GM23338 (cell line): ENCODE results near the gene GPR162. TPM values are rescaled to one million over a fixed set of nuclear protein-coding genes. Genes with fewer than 3 reads are reported as not detected.
A peak's percentile ranks its signal among the peaks of the same experiment; 100 is the strongest.

Source experiments
- ATAC-seq: fragments of 200-7000 bp; cut with Tn5 transposase; 3 replicates; pipeline ENCODE4 v1.9.1; 2020
- DNase-seq: peaks from one replicate; pipeline ENCODE4 v3.0.0-alpha.2; 2015; ENCODE audit warnings: low spot score
- H2AFZ ChIP-seq: fragments of 200-600 bp; sonication (generic); 2 replicates; pipeline ENCODE4 v1.8.0; 2016; ENCODE audit warnings: antibody characterized with exemption, mild to moderate bottlenecking, moderate library complexity
- H3F3A ChIP-seq: fragments of 200-600 bp; sonication (generic); replicated peaks from 2 replicates; pipeline ENCODE4 v1.8.0; 2017; ENCODE audit warnings: antibody characterized with exemption, mixed run types, low read depth
- H3K27ac ChIP-seq: fragments of 200-600 bp; sonication (generic); 2 replicates; pipeline ENCODE4 v1.6.1; 2016; ENCODE audit warnings: low read depth
- H3K27me3 ChIP-seq: fragments of 200-600 bp; sonication (generic); 2 replicates; pipeline ENCODE4 v1.8.0; 2016; ENCODE audit warnings: mild to moderate bottlenecking, mixed run types, moderate library complexity; ENCODE audit not compliant: insufficient read depth
- H3K36me3 ChIP-seq: fragments of 200-600 bp; sonication (generic); 2 replicates; pipeline ENCODE4 v1.8.0; 2016; ENCODE audit warnings: mild to moderate bottlenecking; ENCODE audit not compliant: insufficient read depth
- H3K4me1 ChIP-seq: fragments of 200-600 bp; sonication (generic); 2 replicates; pipeline ENCODE4 v1.8.0; 2016; ENCODE audit warnings: mild to moderate bottlenecking, moderate library complexity; ENCODE audit not compliant: insufficient read depth
- H3K4me2 ChIP-seq: fragments of 200-600 bp; sonication (generic); 2 replicates; pipeline ENCODE4 v1.7.1; 2017; ENCODE audit warnings: mixed run types
- H3K4me3 ChIP-seq: fragments of 200-600 bp; sonication (generic); 2 replicates; pipeline ENCODE4 v1.6.1; 2016; ENCODE audit warnings: mixed run types
- H3K79me2 ChIP-seq: fragments of 200-600 bp; sonication (generic); replicated peaks from 2 replicates; pipeline ENCODE4 v1.8.0; 2017; ENCODE audit warnings: mild to moderate bottlenecking; ENCODE audit not compliant: insufficient read depth
- H3K9me2 ChIP-seq: fragments of 200-600 bp; sonication (generic); 2 replicates; pipeline ENCODE4 v1.8.0; 2017; ENCODE audit not compliant: insufficient read depth
- H4K20me1 ChIP-seq: fragments of 200-600 bp; sonication (generic); replicated peaks from 2 replicates; pipeline ENCODE4 v1.8.0; 2017; ENCODE audit warnings: mild to moderate bottlenecking; ENCODE audit not compliant: insufficient read depth
- H3K27ac Mint-ChIP-seq: 2 replicates; pipeline ENCODE4 v1.8.0; 2020; ENCODE audit warnings: inconsistent platforms, mild to moderate bottlenecking, moderate library complexity, mixed read lengths
- H3K27me3 Mint-ChIP-seq: 3 replicates; pipeline ENCODE4 v1.8.0; 2022; ENCODE audit warnings: low read depth, mild to moderate bottlenecking, moderate library complexity, mixed read lengths, inconsistent platforms; ENCODE audit not compliant: insufficient read depth, poor library complexity
- H3K36me3 Mint-ChIP-seq: 3 replicates; pipeline ENCODE4 v1.8.0; 2021; ENCODE audit warnings: low read depth, mild to moderate bottlenecking, inconsistent platforms, moderate library complexity, mixed read lengths
- H3K4me1 Mint-ChIP-seq: 3 replicates; pipeline ENCODE4 v1.8.0; 2020; ENCODE audit warnings: mild to moderate bottlenecking, inconsistent platforms, mixed read lengths
- H3K4me3 Mint-ChIP-seq: 3 replicates; pipeline ENCODE4 v1.8.0; 2021; ENCODE audit warnings: moderate library complexity, mild to moderate bottlenecking, inconsistent platforms, mixed read lengths
- H3K9me3 Mint-ChIP-seq: 3 replicates; pipeline ENCODE4 v1.8.0; 2020; ENCODE audit warnings: moderate library complexity, mild to moderate bottlenecking, inconsistent platforms, mixed read lengths
- CREB1 ChIP-seq: fragments of 250-450 bp; sonication (Bioruptor Pico); IDR thresholded peaks from 2 replicates; pipeline ENCODE4 v1.5.0; 2020; ENCODE audit warnings: low read depth, mild to moderate bottlenecking, moderate library complexity
- EZH2 ChIP-seq: fragments of 200-600 bp; sonication (generic); IDR thresholded peaks from one replicate; pipeline ENCODE4 v1.8.0; 2017; ENCODE audit warnings: antibody characterized with exemption, mild to moderate bottlenecking, low read depth; ENCODE audit not compliant: unreplicated experiment
- EZH2phosphoT487 ChIP-seq: fragments of 200-600 bp; sonication (generic); IDR thresholded peaks from one replicate; pipeline ENCODE4 v1.8.1; 2018; ENCODE audit warnings: antibody characterized with exemption; ENCODE audit not compliant: unreplicated experiment
- JUNB ChIP-seq: IDR thresholded peaks from one replicate; pipeline ENCODE4 v1.6.1; 2016; ENCODE audit warnings: antibody characterized with exemption; ENCODE audit not compliant: unreplicated experiment
- POLR2AphosphoS5 ChIP-seq: IDR thresholded peaks from 2 replicates; pipeline ENCODE4 v1.6.1; 2016; ENCODE audit warnings: antibody characterized with exemption, low read depth
- REST ChIP-seq: IDR thresholded peaks from one replicate; pipeline ENCODE4 v1.6.1; 2018; ENCODE audit warnings: antibody characterized with exemption; ENCODE audit not compliant: unreplicated experiment
- STAT1 ChIP-seq: IDR thresholded peaks from one replicate; pipeline ENCODE4 v1.6.1; 2016; ENCODE audit warnings: antibody characterized with exemption; ENCODE audit not compliant: unreplicated experiment
- ZNF114 ChIP-seq: fragments of 250-450 bp; sonication (Bioruptor Pico); IDR thresholded peaks from 2 replicates; pipeline ENCODE4 v1.5.0; 2020; ENCODE audit warnings: mild to moderate bottlenecking, moderate library complexity
- ZNF331 ChIP-seq: fragments of 250-450 bp; sonication (Bioruptor Pico); IDR thresholded peaks from 2 replicates; pipeline ENCODE4 v1.5.0; 2020; ENCODE audit warnings: low read depth, mild to moderate bottlenecking, moderate library complexity
- polyA plus RNA-seq: library from polyadenylated mRNA; unstranded; fragments of >200 nt; fragmentation: Nextera tagmentation; extraction: Ambion mirVana; gene quantifications from 2 replicates; pipeline ENCODE4 v1.2.1, GENCODE V29; 2016
- total RNA-seq: library from RNA; depleted of rRNA; stranded (reverse); fragments of >200 nt; shearing (Covaris generic); gene quantifications from 2 replicates; pipeline ENCODE4 v1.2.3, GENCODE V29; 2014
- TF ChIP-seq, protein P1 (sequence below): IDR thresholded peaks from 2 replicates; pipeline ENCODE4 v1.6.1; 2016; ENCODE audit warnings: antibody characterized with exemption

The GPR162 gene
- total and polyA plus RNA-seq, 2 experiments from 2014 or later = 4.7 to 5.0 TPM

- TF ChIP-seq, protein P1, sequence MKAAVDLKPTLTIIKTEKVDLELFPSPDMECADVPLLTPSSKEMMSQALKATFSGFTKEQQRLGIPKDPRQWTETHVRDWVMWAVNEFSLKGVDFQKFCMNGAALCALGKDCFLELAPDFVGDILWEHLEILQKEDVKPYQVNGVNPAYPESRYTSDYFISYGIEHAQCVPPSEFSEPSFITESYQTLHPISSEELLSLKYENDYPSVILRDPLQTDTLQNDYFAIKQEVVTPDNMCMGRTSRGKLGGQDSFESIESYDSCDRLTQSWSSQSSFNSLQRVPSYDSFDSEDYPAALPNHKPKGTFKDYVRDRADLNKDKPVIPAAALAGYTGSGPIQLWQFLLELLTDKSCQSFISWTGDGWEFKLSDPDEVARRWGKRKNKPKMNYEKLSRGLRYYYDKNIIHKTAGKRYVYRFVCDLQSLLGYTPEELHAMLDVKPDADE = no peak
- no peak for TF ChIP-seq REST
- TF ChIP-seq STAT1 = no peak
- TF ChIP-seq ZNF114 = no peak
- no peak for TF ChIP-seq POLR2AphosphoS5
- TF ChIP-seq JUNB = no peak
- no peak for TF ChIP-seq CREB1 (CRISPR knock-in tag)
- no peak for TF ChIP-seq EZH2
- no peak for TF ChIP-seq EZH2phosphoT487
- TF ChIP-seq ZNF331 = no peak
These were observed 45.3 kb downstream of the GPR162 start (continued) for GRCh38 chr12:6866920-6867412.

DNA sequence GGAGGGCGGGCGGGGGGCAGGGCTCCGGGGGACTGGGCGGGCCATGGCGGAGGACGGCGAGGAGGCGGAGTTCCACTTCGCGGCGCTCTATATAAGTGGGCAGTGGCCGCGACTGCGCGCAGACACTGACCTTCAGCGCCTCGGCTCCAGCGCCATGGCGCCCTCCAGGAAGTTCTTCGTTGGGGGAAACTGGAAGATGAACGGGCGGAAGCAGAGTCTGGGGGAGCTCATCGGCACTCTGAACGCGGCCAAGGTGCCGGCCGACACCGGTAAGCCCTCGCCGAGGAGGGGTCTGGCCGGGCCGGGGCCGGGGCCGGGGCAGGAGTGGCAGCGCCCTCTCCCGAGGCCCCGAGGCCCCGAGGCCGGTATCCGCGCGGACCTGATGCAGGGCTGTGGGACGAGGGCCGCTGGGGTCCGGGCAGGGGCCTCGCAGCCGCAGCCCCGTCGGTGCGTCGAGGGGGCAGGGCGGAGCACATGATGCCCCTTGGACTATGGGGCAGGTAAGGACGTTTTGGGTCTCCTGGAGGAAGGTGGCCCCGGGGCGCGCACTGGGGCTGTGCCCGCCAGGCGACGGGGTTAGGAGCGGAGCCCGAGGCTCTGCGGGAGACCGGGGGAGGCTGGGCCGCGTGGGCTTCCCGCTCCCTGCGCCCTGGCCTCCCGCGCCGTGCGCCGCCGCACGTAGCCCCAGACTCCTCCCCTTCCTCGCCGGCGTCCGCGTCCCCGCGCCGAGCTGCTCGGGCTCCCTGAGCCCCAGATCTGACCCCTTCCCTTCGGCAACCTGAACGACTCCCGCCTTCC, 46.0 kb downstream of the GPR162 start, which contains the start of gene TPI1:
Gene TPI1, plus strand, starts transcription at position 119 of the 798 bp plus-strand sequence. Its CDS starts 36 bp downstream, at position 155.
- ATAC-seq (peak; percentile 47), DNase-seq (peak; percentile 85)
- Mint-ChIP-seq H3K36me3 (peaks cover 75% of the 10 kb centered on the region), H3K9me3 (no peaks in the 10 kb centered on the region; the same call in 1 of the 3 replicates), H3K4me3 (peak within 1 kb of the TSS; percentile 94), H3K27ac (peak within 1 kb of the TSS; percentile 95), H3K4me1 (peaks cover 54% of the 10 kb centered on the region), H3K27me3 (peaks cover 49% of the 10 kb centered on the region)
- Histone ChIP-seq H3K4me1 (peaks cover 50% of the 10 kb centered on the region), H3K4me3 (peak within 1 kb of the TSS; percentile 97), H3F3A (peaks cover 58% of the 10 kb centered on the region), H2AFZ (peak within 1 kb of the TSS; percentile 83; the same call in 1 of the 2 replicates), H3K9me2 (no peaks in the 10 kb centered on the region), H3K36me3 (peaks cover 22% of the 10 kb centered on the region), H4K20me1 (peaks cover 32% of the 10 kb centered on the region), H3K27me3 (no peaks in the 10 kb centered on the region), H3K79me2 (peaks cover 26% of the 10 kb centered on the region), H3K27ac (peak within 1 kb of the TSS; percentile 85), H3K4me2 (peak within 1 kb of the TSS; percentile 100)
- TF ChIP-seq CREB1 (CRISPR knock-in tag) = 0 out of 2 replicates have a peak, but pooled peaks have one; percentile 22
- no peak for TF ChIP-seq ZNF331
- TF ChIP-seq ZNF114 = no peak
- peak; percentile 98 for TF ChIP-seq POLR2AphosphoS5
- peak; percentile 5 for TF ChIP-seq REST
- TF ChIP-seq, protein P1 = no peak
- TF ChIP-seq EZH2phosphoT487 = no peak
- no peak for TF ChIP-seq JUNB
